Endometrial microvascular endothelial cells (primary cell): ENCODE results near the gene PAH. TPM values are rescaled to one million over a fixed set of nuclear protein-coding genes. Genes with fewer than 3 reads are reported as not detected.

Source experiments
- total RNA-seq: library from RNA; depleted of rRNA; stranded (reverse); fragments of >200 nt; gene quantifications from one replicate; pipeline ENCODE4 v1.2.3, GENCODE V29; 2015; ENCODE audit errors: inconsistent ontology term

Gene PAH
- total RNA-seq, 1 donor from 2014 or later = not detected

Other genes with a start within 250 kb of the PAH start
- 0.19 TPM for gene ASCL1, start 40.4 kb upstream of the PAH start, total RNA-seq